IPS DF 6.9 (cell line): ENCODE results near the gene HTR7.
A peak's percentile ranks its signal among the peaks of the same experiment; 100 is the strongest.

Experiments used
- DNase-seq: peaks from one replicate; pipeline ENCODE4 v3.0.0-alpha.2; 2013; ENCODE audit warnings: low read depth, low spot score
- H3K27ac ChIP-seq: one replicate; pipeline ENCODE4 v1.5.1; 2013; ENCODE audit warnings: low read length, control low read depth
- H3K27me3 ChIP-seq: 2 replicates; pipeline ENCODE4 v1.6.1; 2013; ENCODE audit warnings: mild to moderate bottlenecking, low read length; ENCODE audit not compliant: control insufficient read depth, insufficient read depth
- H3K36me3 ChIP-seq: 2 replicates; pipeline ENCODE4 v1.6.1; 2013; ENCODE audit warnings: low read length; ENCODE audit not compliant: control insufficient read depth, insufficient read depth
- H3K4me1 ChIP-seq: 2 replicates; pipeline ENCODE4 v1.6.1; 2013; ENCODE audit warnings: low read length; ENCODE audit not compliant: control insufficient read depth, insufficient read depth
- H3K4me3 ChIP-seq: 2 replicates; pipeline ENCODE4 v1.5.1; 2013; ENCODE audit warnings: mild to moderate bottlenecking, low read length
- H3K9me3 ChIP-seq: 2 replicates; pipeline ENCODE4 v1.6.1; 2013; ENCODE audit warnings: low read length, inconsistent platforms; ENCODE audit not compliant: control insufficient read depth, insufficient read depth
- WGBS: extraction: QIAGEN DNeasy Blood & Tissue Kit; methylation state at CpG from one replicate; pipeline ENCODE4 v1.1.7; 2013; ENCODE audit warnings: mixed read lengths, missing lambda C conversion rate; ENCODE audit not compliant: insufficient read length, insufficient coverage; 5-methylcytosine and 5-hydroxymethylcytosine counted together

The HTR7 gene

DNA sequence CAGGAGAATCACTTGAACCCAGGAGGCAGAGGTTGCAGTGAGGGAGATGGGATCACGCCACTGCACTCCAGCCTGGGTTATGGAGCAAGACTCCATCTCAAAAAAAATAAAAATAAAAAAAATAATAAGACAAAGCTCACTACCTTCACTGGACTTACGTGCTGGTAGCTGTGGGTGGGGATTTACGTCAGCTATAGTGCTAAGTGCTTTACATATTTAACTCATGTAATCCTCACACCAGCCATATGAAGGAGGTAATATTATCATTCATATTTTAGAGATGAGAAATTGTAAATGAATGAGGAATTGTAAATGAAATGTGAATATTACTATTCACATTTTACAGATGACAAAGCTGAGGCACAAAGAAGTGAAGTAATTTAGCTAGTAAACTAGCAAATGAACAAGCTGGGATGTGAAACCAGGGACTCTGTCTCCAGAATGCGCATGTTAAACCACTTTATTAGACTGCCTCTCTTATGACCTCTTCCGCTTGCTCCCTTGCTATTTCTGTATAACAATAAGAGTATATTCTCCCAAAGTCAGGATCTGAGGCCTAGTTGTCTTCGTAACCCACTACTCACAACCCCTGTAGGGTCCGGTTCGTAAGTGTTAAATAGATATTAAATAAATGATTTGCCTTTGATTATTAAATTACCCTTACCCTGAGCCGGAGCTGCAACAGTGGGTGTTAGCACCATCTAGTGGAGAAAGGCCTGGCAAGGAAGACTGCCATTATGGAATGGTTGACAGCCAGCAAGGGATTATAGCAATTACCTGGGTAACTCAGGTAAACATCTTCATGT, 70.2 kb downstream of the HTR7 start:
- Histone ChIP-seq H3K4me3 (no peak overlapping the region), H3K4me1 (no peaks in the 10 kb centered on the region), H3K9me3 (no peaks in the 10 kb centered on the region), H3K36me3 (no peaks in the 10 kb centered on the region), H3K27ac (no peak overlapping the region), H3K27me3 (no peaks in the 10 kb centered on the region)
- WGBS, result no CpG with 5 or more reads among the region's 9 CpGs
- peak; percentile 22 for DNase-seq

DNA sequence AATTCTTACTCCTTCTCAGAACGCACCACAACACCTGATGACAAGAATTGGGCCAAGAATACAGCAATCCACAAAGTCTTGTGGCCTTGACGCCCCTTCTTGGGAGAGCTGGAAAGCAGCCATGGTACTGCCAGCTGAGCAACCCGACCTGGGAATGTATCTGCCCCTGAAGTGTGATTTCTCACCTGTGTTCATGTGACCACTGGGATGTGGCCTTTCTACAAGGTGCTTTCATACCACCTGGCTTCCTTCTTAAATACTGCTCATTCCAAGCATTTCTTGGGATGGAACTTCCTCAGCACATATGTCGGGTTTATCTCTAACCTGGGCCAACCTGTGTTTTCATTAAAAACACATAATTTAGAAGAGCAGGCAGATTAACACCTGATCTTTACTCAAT, 72.1 kb downstream of the HTR7 start:
- H3K27ac ChIP-seq, result no peak overlapping the region
- no CpG with 5 or more reads among the region's 4 CpGs for WGBS
- no peak for DNase-seq
- H3K36me3 ChIP-seq, result no peaks in the 10 kb centered on the region
- H3K4me1 ChIP-seq, result no peaks in the 10 kb centered on the region
- no peak overlapping the region for H3K4me3 ChIP-seq
- H3K9me3 ChIP-seq, result no peaks in the 10 kb centered on the region
- H3K27me3 ChIP-seq, result no peaks in the 10 kb centered on the region

DNA sequence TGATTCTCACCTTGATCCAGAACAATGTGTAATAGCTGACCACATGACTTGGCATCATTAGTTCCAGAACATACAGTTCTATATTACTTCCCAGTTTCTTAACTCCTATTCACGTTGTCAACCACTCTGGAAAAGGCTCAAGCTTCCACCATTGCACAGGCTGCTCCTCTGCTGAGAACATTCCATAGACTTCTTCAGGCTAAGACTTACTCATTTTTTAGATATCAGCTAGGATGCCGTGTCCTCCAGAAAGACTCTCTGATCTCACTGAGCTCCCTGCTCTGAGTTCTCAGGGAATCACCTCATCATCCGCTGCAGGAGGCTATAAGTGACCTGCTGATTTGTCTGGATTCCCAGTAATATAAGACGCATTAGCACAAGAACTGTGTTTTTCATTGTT, 73.1 kb downstream of the HTR7 start:
- H3K27me3 ChIP-seq, result no peaks in the 10 kb centered on the region
- no peaks in the 10 kb centered on the region for H3K9me3 ChIP-seq
- H3K4me1 ChIP-seq, result no peaks in the 10 kb centered on the region
- no peaks in the 10 kb centered on the region for H3K36me3 ChIP-seq
- no peak for DNase-seq
- no CpG with 5 or more reads among the region's 4 CpGs for WGBS
- no peak overlapping the region for H3K4me3 ChIP-seq
- H3K27ac ChIP-seq, result no peak overlapping the region

DNA sequence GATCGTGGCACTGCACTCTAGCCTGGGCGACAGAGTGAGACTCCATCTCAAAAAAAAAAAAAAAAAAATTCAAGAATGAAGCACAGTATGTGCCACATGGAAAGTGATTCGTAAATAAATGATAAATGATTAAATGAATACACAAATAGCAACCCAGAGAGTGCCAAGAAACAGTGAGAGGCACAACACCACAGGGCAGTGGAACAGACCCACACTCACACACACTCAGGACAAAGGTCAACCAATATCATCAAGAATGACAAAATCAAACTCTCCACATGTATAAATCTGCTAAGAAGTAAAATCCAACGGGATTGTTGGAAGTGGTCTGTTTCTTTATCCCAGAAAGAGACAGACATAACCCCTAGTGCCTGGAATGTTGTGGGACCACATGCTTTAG, 77.4 kb downstream of the HTR7 start:
- Histone ChIP-seq H3K4me1 (no peaks in the 10 kb centered on the region), H3K36me3 (no peaks in the 10 kb centered on the region), H3K9me3 (no peaks in the 10 kb centered on the region), H3K27me3 (no peaks in the 10 kb centered on the region), H3K4me3 (no peak overlapping the region), H3K27ac (no peak overlapping the region)
- DNase-seq, result no peak
- no CpG with 5 or more reads among the region's 4 CpGs for WGBS

DNA sequence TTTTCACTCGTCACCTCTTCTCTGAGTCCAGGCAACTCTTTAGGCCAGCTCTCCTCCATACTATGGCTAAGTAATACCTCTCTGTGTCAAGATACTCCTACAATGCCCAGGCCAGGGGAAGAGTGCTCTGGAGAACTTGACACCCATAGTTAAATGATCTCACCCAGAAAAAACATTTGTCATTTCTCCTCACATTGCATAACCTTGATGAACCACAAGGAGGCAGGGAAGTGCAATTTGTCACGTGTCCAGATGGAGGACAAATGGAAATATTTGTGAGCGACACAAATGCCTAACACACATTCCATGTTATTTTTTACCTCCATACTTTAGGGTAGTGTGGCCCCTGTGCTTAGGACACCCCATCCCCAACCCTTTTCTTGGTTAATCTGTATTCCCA, 78.3 kb downstream of the HTR7 start:
- peak; percentile 18 for DNase-seq
- Histone ChIP-seq H3K4me3 (no peak overlapping the region), H3K36me3 (no peaks in the 10 kb centered on the region), H3K27me3 (no peaks in the 10 kb centered on the region), H3K27ac (no peak overlapping the region), H3K4me1 (peaks cover 3% of the 10 kb centered on the region; the same call in 1 of the 2 replicates), H3K9me3 (no peaks in the 10 kb centered on the region)
- WGBS, result no CpG with 5 or more reads among the region's 3 CpGs

DNA sequence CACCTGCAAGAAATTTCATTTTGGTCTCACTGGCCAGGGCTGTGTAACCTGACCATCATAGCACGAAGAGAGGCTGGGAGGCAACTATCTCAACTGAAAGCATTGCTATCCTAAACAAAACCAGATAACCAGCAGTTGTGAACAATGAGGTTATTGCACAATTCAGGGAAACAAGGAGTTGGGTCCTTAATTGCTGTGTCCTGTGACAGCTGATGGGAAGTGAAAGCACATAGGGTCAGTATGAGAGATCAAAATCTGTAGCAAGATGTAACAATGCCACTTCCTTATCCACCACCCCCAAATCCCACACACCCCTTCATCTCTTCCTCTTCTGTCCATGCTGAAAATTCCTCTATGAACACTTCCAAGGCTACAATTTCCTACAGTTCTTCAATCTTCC, 80.2 kb downstream of the HTR7 start:
- no peak overlapping the region for H3K27ac ChIP-seq
- H3K4me1 ChIP-seq, result peaks cover 3% of the 10 kb centered on the region; the same call in 1 of the 2 replicates
- WGBS, result no CpG with 5 or more reads among the region's 1 CpG
- H3K9me3 ChIP-seq, result no peaks in the 10 kb centered on the region
- no peaks in the 10 kb centered on the region for H3K27me3 ChIP-seq
- H3K36me3 ChIP-seq, result no peaks in the 10 kb centered on the region
- no peak overlapping the region for H3K4me3 ChIP-seq
- DNase-seq, result no peak

DNA sequence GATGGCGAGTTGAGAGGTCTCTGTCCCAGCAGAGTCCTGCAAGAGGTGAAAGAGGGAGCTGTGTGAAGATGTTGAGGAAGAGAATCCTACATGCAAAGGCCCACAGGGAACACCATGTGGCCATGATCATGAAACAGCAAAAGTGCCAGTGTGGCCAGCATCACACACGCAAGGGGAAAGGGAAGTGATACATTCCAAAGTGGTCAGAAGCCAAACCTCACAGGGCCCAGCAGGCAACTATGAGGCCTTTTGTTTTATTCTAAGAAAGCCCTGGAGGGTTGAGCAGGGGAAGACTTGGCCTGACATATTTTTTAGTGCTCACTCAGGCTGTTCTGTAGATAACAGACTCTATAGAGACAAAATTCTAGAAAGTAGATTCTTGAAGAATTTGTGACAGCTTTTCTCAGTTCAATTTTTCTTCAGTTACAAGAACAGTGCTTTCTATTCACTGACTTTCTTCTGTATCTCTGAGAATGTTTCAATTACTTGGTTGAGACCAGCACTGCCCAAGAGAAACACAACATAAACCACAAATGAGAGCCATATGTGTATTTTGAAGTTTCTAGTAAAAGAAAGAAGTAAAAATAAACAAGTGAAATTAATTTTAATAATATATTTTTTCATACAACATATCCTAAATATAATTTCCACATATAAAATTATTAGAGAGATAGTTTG, 82.3 kb downstream of the HTR7 start:
- DNase-seq, result no peak
- WGBS, result no CpG with 5 or more reads among the region's 2 CpGs

DNA sequence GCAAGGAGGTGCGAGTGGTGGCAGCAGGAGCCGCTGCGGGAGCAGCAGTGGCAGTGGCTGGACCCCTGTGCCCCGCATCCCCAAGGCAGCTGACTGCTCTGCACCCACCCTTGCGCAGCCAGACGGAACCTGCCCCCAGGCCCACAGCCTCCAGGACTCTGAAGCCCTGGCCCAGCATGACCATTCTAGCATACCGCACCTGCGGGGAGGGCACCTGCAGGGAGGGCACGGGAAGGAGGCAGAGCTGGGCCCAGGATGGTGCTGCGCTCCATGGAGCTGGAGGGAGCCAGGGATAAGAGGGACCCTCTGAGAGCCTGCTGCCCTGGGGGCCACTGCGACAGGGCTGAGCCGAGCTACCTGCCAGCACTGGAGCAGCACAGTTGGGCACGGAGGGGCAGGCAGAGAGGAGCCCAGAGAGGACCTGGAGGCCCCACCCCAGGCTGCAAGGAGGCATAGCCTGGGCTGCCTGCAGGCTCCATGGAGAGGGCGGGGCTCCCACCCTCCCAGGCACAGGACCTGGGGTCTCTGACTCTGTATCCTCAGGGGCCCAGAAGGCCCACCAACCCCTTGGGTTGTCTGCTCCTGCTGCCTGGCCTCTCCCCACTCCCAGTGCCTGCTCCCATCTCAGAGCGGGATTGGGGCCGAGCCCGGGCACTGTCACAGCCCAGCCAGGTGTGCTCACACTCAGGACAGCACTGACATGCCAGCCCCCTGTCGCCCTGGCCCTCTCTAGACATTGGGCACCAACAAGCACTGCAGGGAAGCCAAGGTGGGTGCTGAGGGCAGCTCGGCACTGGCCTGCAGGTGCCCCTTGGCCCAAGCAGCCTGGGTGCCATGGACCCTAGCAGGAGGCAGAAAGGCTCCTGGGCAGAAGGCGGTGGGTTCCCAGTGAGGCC, 87.6 kb downstream of the HTR7 start:
- Histone ChIP-seq H3K9me3 (no peaks in the 10 kb centered on the region), H3K27me3 (no peaks in the 10 kb centered on the region), H3K36me3 (no peaks in the 10 kb centered on the region; the same call in 1 of the 2 replicates), H3K27ac (no peak overlapping the region), H3K4me3 (no peak overlapping the region), H3K4me1 (peaks cover 7% of the 10 kb centered on the region)
- WGBS, result no CpG with 5 or more reads among the region's 20 CpGs
- no peak for DNase-seq

More for the DNA sequence above, 82.3 kb downstream of the HTR7 start:
- no peak overlapping the region for H3K27ac ChIP-seq
- H3K4me1 ChIP-seq, result peaks cover 5% of the 10 kb centered on the region; the same call in 1 of the 2 replicates
- no peaks in the 10 kb centered on the region for H3K36me3 ChIP-seq
- H3K9me3 ChIP-seq, result no peaks in the 10 kb centered on the region
- H3K4me3 ChIP-seq, result no peak overlapping the region
- H3K27me3 ChIP-seq, result no peaks in the 10 kb centered on the region

DNA sequence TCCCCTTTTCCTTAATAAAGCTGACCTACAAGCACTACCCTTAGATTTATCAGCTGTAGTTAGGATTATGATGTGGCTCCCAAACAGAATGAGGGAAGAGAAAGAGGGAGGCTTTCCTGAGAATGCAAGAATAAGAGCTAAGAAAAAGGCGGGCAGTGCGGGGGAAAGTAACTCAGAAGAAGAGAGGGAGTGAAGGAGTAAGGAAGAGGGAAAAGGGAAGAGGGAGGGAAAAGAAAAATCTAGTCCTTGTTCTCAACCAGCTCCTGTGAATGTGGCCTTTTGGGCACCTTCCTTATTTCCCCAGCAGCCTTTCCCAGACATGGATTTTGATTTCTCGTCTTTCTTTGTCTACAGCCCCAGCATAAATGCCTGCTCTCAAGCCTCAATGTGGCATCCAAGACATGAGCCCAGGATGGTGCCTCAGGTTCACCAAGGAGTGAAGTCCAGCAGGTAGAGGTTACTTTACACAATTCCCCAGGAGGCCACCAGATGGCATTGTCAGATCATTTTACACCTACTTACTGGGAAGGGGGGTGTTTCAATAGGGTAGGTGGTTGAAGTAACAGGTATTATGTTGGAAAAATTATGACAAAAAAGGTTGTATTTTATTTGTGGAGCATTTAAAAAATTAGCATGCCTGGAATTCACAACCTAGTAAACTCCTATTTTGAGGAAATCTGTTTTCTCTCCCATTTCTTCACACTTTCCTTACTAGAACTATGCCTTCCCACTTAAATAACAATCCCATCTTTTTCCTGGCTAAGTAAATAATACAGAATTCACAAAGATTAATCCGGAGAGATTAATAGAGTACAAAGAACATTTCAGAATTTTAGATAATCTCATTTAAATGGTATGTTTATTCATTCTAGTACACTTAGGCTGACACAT, 106.5 kb downstream of the HTR7 start:
- Histone ChIP-seq H3K27ac (no peak overlapping the region), H3K27me3 (no peaks in the 10 kb centered on the region), H3K9me3 (no peaks in the 10 kb centered on the region), H3K4me1 (no peaks in the 10 kb centered on the region), H3K36me3 (no peaks in the 10 kb centered on the region), H3K4me3 (no peak overlapping the region)
- DNase-seq, result peak; percentile 39
- WGBS, result no CpG with 5 or more reads among the region's 4 CpGs
